HepG2 (cell line): ENCODE measurements around the gene S100A13. TPM values are rescaled to one million over a fixed set of nuclear protein-coding genes. Genes with fewer than 3 reads are reported as not detected.
A peak's percentile ranks its signal among the peaks of the same experiment; 100 is the strongest.

Experiments
- AGO2 ChIP-seq: fragments of 200-400 bp; formaldehyde crosslinking; optimal IDR thresholded peaks from 2 replicates; pipeline ENCODE3; 2017; ENCODE audit warnings: mild to moderate bottlenecking, low read depth, low read length, moderate library complexity
- HMGXB3 ChIP-seq: sonication (generic); formaldehyde crosslinking; IDR thresholded peaks from 2 replicates; pipeline ENCODE4 v1.4.0; 2020; ENCODE audit warnings: missing genetic modification reagents, borderline replicate concordance
- KMT2A ChIP-seq: sonication (generic); formaldehyde crosslinking; IDR thresholded peaks from 2 replicates; pipeline ENCODE4 v1.4.0; 2020; ENCODE audit warnings: missing genetic modification reagents
- NFKB2 ChIP-seq: sonication (generic); formaldehyde crosslinking; IDR thresholded peaks from 2 replicates; pipeline ENCODE4 v1.4.0; 2020; ENCODE audit warnings: missing genetic modification reagents, borderline replicate concordance
- RORA ChIP-seq: sonication (generic); formaldehyde crosslinking; IDR thresholded peaks from 2 replicates; pipeline ENCODE4 v1.5.0; 2020; ENCODE audit warnings: mild to moderate bottlenecking, missing genetic modification reagents, moderate library complexity
- SMAD1 ChIP-seq: sonication (generic); formaldehyde crosslinking; IDR thresholded peaks from 2 replicates; pipeline ENCODE4 v1.4.0; 2020; ENCODE audit warnings: missing genetic modification reagents, low read depth, mild to moderate bottlenecking, borderline replicate concordance
- STAT6 ChIP-seq: sonication (generic); formaldehyde crosslinking; IDR thresholded peaks from 2 replicates; pipeline ENCODE4 v1.4.0; 2020; ENCODE audit warnings: missing genetic modification reagents, mild to moderate bottlenecking, borderline replicate concordance
- ZNF121 ChIP-seq: sonication (generic); formaldehyde crosslinking; IDR thresholded peaks from 2 replicates; pipeline ENCODE4 v1.5.0; 2020; ENCODE audit warnings: mild to moderate bottlenecking, missing genetic modification reagents
- ZNF430 ChIP-seq: sonication (generic); formaldehyde crosslinking; IDR thresholded peaks from 2 replicates; pipeline ENCODE4 v1.9.0; 2021; ENCODE audit warnings: mild to moderate bottlenecking, missing genetic modification reagents
- ZSCAN30 ChIP-seq: sonication (generic); formaldehyde crosslinking; IDR thresholded peaks from 2 replicates; pipeline ENCODE4 v1.5.0; 2020; ENCODE audit warnings: mild to moderate bottlenecking, missing genetic modification reagents
- polyA plus RNA-seq, 8 experiments: library from polyadenylated mRNA; depleted of rRNA in 3 of 8; stranded (reverse) in 7 of 8; unstranded in 1 of 8; fragments of >200 nt; fragmentation: Illumina TruSeq in 4 of 8; extraction: Trizol in 4 of 8; gene quantifications; 2 replicates each; pipeline versions ENCODE4 v1.2.1 to v1.2.3, GENCODE V29; 2011 to 2016; ENCODE audit warnings: low read depth in 4 of 8, missing spikeins in 1 of 8, mixed read lengths in 1 of 8; ENCODE audit not compliant: insufficient read depth in 1 of 8
- total RNA-seq, 5 experiments: library from RNA; depleted of rRNA; stranded (reverse); fragments of >200 nt; fragmentation: Illumina TruSeq; extraction: Trizol; gene quantifications; 2 replicates each; pipeline ENCODE4 v1.2.3, GENCODE V29; 2016; ENCODE audit warnings: low read depth in 1 of 5

Gene S100A13
- total and polyA plus RNA-seq, 2 of the 13 experiments (the other 11 are each of a cell fraction or from before 2014, with no cell fraction given), result 89.5 to 172 TPM

- TF ChIP-seq SMAD1 (CRISPR knock-in tag), result peak; percentile 6; the same call in 1 of the 2 replicates
- 0 out of 2 replicates have a peak, but pooled peaks have one; percentile 12 for TF ChIP-seq KMT2A (CRISPR knock-in tag)
- TF ChIP-seq ZNF121, result peak; percentile 96
- no peak for TF ChIP-seq NFKB2 (CRISPR knock-in tag)
- 0 out of 2 replicates have a peak, but pooled peaks have one; percentile 12 for TF ChIP-seq ZSCAN30 (CRISPR knock-in tag)
- no peak for TF ChIP-seq RORA (CRISPR knock-in tag)
- TF ChIP-seq STAT6, result no peak
- no peak for TF ChIP-seq ZNF430
- no peak for TF ChIP-seq HMGXB3 (CRISPR knock-in tag)
- TF ChIP-seq AGO2, result no peak
Measured at GRCh38 chr1:153633161-153633753, 6.0 kb upstream of the S100A13 start (continued).
